HEK293 (cell line): Measurements from ENCODE around the gene MAPK11.

Experiments used
- CTCF ChIA-PET: fragments of 350-600 bp; formaldehyde crosslinking; extraction: SDS; loops from one replicate; lab custom pipeline; 2021; ENCODE audit warnings: antibody characterized with exemption; lab: Yijun Ruan, JAX
- POLR2A ChIA-PET: fragments of 300-600 bp; formaldehyde crosslinking; extraction: SDS; loops from one replicate; lab custom pipeline; 2020; ENCODE audit warnings: antibody characterized with exemption, inconsistent platforms; lab: Yijun Ruan, JAX
- H3K27ac ChIP-seq: fragments of 200-500 bp; sonication (Bioruptor generic); 2 replicates; pipeline ENCODE4 v1.5.1; 2014; ENCODE audit warnings: low read depth, low read length, control low read depth, inconsistent platforms; ENCODE audit errors: extremely low read depth
- H3K36me3 ChIP-seq, 2 experiments: fragments of 200-500 bp in 1 of 2; sonication (Bioruptor generic) in 1 of 2; 1 replicate in 1 of 2; 2 replicates in 1 of 2; pipeline ENCODE4 v1.5.1; 2014 to 2017; ENCODE audit warnings: inconsistent platforms in 2 of 2, low read length in 2 of 2; ENCODE audit not compliant: control insufficient read depth in 2 of 2, insufficient read depth in 1 of 2
- H3K4me1 ChIP-seq: fragments of 200-500 bp; sonication (Bioruptor generic); 2 replicates; pipeline ENCODE4 v1.5.1; 2014; ENCODE audit warnings: mild to moderate bottlenecking, low read length, inconsistent platforms; ENCODE audit not compliant: control insufficient read depth, insufficient read depth
- H3K4me3 ChIP-seq: 2 replicates; pipeline ENCODE4 v1.5.1; 2011; ENCODE audit warnings: low read depth, mild to moderate bottlenecking, control low read depth, low read length, moderate library complexity
- H3K9me3 ChIP-seq: fragments of 200-500 bp; sonication (Bioruptor generic); 2 replicates; pipeline ENCODE4 v1.5.1; 2014; ENCODE audit warnings: low read depth, low read length, inconsistent platforms; ENCODE audit not compliant: control insufficient read depth, insufficient read depth
- EGR2 ChIP-seq: fragments of 450-650 bp; formaldehyde crosslinking; IDR thresholded peaks from 2 replicates; pipeline ENCODE4 v1.5.1; 2016; ENCODE audit warnings: low read depth, missing biosample characterization, missing genetic modification characterization
- KLF10 ChIP-seq: fragments of 450-650 bp; IDR thresholded peaks from 2 replicates; pipeline ENCODE4 v1.5.1; 2018; ENCODE audit warnings: missing biosample characterization, mild to moderate bottlenecking, missing genetic modification characterization
- KLF17 ChIP-seq: fragments of 450-650 bp; formaldehyde crosslinking; IDR thresholded peaks from 2 replicates; pipeline ENCODE4 v1.5.1; 2016; ENCODE audit warnings: missing biosample characterization, missing genetic modification characterization
- PBX3 ChIP-seq: sonication (generic); formaldehyde crosslinking; IDR thresholded peaks from 2 replicates; pipeline ENCODE4 v1.8.1; 2022; ENCODE audit warnings: mild to moderate bottlenecking, moderate library complexity, missing genetic modification reagents
- PRDM2 ChIP-seq: fragments of 450-650 bp; formaldehyde crosslinking; IDR thresholded peaks from 2 replicates; pipeline ENCODE4 v1.5.1; 2016; ENCODE audit warnings: missing biosample characterization, missing genetic modification characterization, borderline replicate concordance
- ZBTB11 ChIP-seq: fragments of 450-650 bp; formaldehyde crosslinking; conservative IDR thresholded peaks from 2 replicates; pipeline ENCODE4 v1.5.1; 2016; ENCODE audit warnings: low read depth, missing biosample characterization, missing genetic modification characterization
- ZNF112 ChIP-seq: fragments of 450-650 bp; formaldehyde crosslinking; IDR thresholded peaks from 2 replicates; pipeline ENCODE4 v1.5.0; 2017; ENCODE audit warnings: missing biosample characterization, missing genetic modification characterization
- ZNF114 ChIP-seq: fragments of 450-650 bp; formaldehyde crosslinking; IDR thresholded peaks from 2 replicates; pipeline ENCODE4 v1.5.0; 2017; ENCODE audit warnings: missing biosample characterization, missing genetic modification characterization
- ZNF138 ChIP-seq: fragments of 450-650 bp; formaldehyde crosslinking; IDR thresholded peaks from 2 replicates; pipeline ENCODE4 v1.5.1; 2016; ENCODE audit warnings: missing biosample characterization, missing genetic modification characterization, borderline replicate concordance
- ZNF175 ChIP-seq: fragments of 450-650 bp; formaldehyde crosslinking; IDR thresholded peaks from 2 replicates; pipeline ENCODE4 v1.5.1; 2016; ENCODE audit warnings: missing biosample characterization, missing genetic modification characterization
- ZNF211 ChIP-seq: fragments of 450-650 bp; formaldehyde crosslinking; IDR thresholded peaks from 2 replicates; pipeline ENCODE4 v1.5.1; 2016; ENCODE audit warnings: low read depth, missing biosample characterization, missing genetic modification characterization
- ZNF223 ChIP-seq: fragments of 450-650 bp; formaldehyde crosslinking; IDR thresholded peaks from 2 replicates; pipeline ENCODE4 v1.5.1; 2016; ENCODE audit warnings: missing biosample characterization, missing genetic modification characterization
- ZNF292 ChIP-seq: fragments of 450-650 bp; formaldehyde crosslinking; IDR thresholded peaks from 2 replicates; pipeline ENCODE4 v1.5.1; 2016; ENCODE audit warnings: low read depth, missing biosample characterization, missing genetic modification characterization, borderline replicate concordance
- ZNF366 ChIP-seq: fragments of 450-650 bp; formaldehyde crosslinking; conservative IDR thresholded peaks from 2 replicates; pipeline ENCODE4 v1.5.1; 2016; ENCODE audit warnings: missing biosample characterization, missing genetic modification characterization
- ZNF549 ChIP-seq: fragments of 450-650 bp; IDR thresholded peaks from 2 replicates; pipeline ENCODE4 v1.5.1; 2018; ENCODE audit warnings: missing biosample characterization, missing genetic modification characterization, mild to moderate bottlenecking, inconsistent platforms, moderate library complexity
- ZNF555 ChIP-seq: fragments of 450-650 bp; formaldehyde crosslinking; conservative IDR thresholded peaks from 2 replicates; pipeline ENCODE4 v1.5.1; 2017; ENCODE audit warnings: missing biosample characterization, mild to moderate bottlenecking, missing genetic modification characterization, inconsistent platforms
- ZNF596 ChIP-seq: fragments of 450-650 bp; IDR thresholded peaks from 2 replicates; pipeline ENCODE4 v1.5.0; 2018; ENCODE audit warnings: missing biosample characterization, mild to moderate bottlenecking, missing genetic modification characterization, moderate library complexity
- ZNF658 ChIP-seq: fragments of 450-650 bp; formaldehyde crosslinking; IDR thresholded peaks from 2 replicates; pipeline ENCODE4; 2016; ENCODE audit warnings: missing biosample characterization, missing genetic modification characterization
- ZNF707 ChIP-seq: fragments of 450-650 bp; formaldehyde crosslinking; IDR thresholded peaks from 2 replicates; pipeline ENCODE4 v1.5.1; 2016; ENCODE audit warnings: missing biosample characterization, missing genetic modification characterization
- ZNF843 ChIP-seq: fragments of 450-650 bp; formaldehyde crosslinking; IDR thresholded peaks from 2 replicates; pipeline ENCODE4 v1.5.1; 2016; ENCODE audit warnings: missing biosample characterization, missing genetic modification characterization
- ZSCAN23 ChIP-seq: fragments of 450-650 bp; formaldehyde crosslinking; IDR thresholded peaks from 2 replicates; pipeline ENCODE4 v1.5.1; 2016; ENCODE audit warnings: missing biosample characterization, missing genetic modification characterization

The MAPK11 gene

GRCh38 chr22:50281384-50281760, 11.2 kb upstream of the MAPK11 start:
- TF ChIP-seq KLF10 (tag by site-specific recombination) (no peak), ZSCAN23 (tag by site-specific recombination) (no peak), PRDM2 (tag by site-specific recombination) (no peak), ZNF549 (tag by site-specific recombination) (no peak), ZNF112 (tag by site-specific recombination) (no peak)
- CTCF ChIA-PET: interaction anchor here (0.7 kb wide), 1 partner anchor 368 kb away, joined by 3 read pairs; no protein-coding TSS in a partner anchor

GRCh38 chr22:50280708-50281383, 10.7 kb upstream of the MAPK11 start:
- no peak overlapping the region for H3K27ac ChIP-seq
- H3K4me1 ChIP-seq: no peaks in the 10 kb centered on the region
- ChIA-PET CTCF (no interaction called here), POLR2A (interaction anchor here (0.9 to 1.4 kb wide), 2 partner anchors 12 to 25 kb away, joined by 3 to 4 read pairs; no protein-coding TSS in a partner anchor)
- no peak overlapping the region for H3K4me3 ChIP-seq
- peaks cover 0 to 94% of the 10 kb centered on the region in 2 experiments; a peak in 2 of 3 replicates for H3K36me3 ChIP-seq
- no peaks in the 10 kb centered on the region for H3K9me3 ChIP-seq
- TF ChIP-seq ZNF596 (tag by site-specific recombination) (no peak), EGR2 (tag by site-specific recombination) (no peak), KLF17 (tag by site-specific recombination) (no peak), ZNF292 (tag by site-specific recombination) (no peak), ZNF138 (tag by site-specific recombination) (no peak), ZNF555 (tag by site-specific recombination) (no peak), PBX3 (CRISPR knock-in tag) (no peak), ZNF175 (no peak), ZNF223 (tag by site-specific recombination) (no peak), ZNF211 (no peak), ZNF658 (tag by site-specific recombination) (no peak), ZBTB11 (no peak), ZNF843 (tag by site-specific recombination) (no peak), ZNF707 (tag by site-specific recombination) (no peak), ZNF366 (tag by site-specific recombination) (no peak), ZNF114 (tag by site-specific recombination) (no peak)

More at GRCh38 chr22:50281384-50281760, 11.2 kb upstream of the MAPK11 start:
- H3K27ac ChIP-seq: no peak overlapping the region
- H3K4me1 ChIP-seq: no peaks in the 10 kb centered on the region
- no peak overlapping the region for H3K4me3 ChIP-seq
- H3K9me3 ChIP-seq: no peaks in the 10 kb centered on the region
- POLR2A ChIA-PET: interaction anchor here (1.4 kb wide), 1 partner anchor 12 kb away, joined by 3 read pairs; no protein-coding TSS in a partner anchor
- H3K36me3 ChIP-seq: peaks cover 0 to 94% of the 10 kb centered on the region in 2 experiments; a peak in 2 of 3 replicates
